ENCODE measurements around the gene PNLIPRP2. TPM values are rescaled to one million over a fixed set of nuclear protein-coding genes. Genes with fewer than 3 reads are reported as not detected.

Gene PNLIPRP2
- total and polyA plus RNA-seq, 2 experiments from 2014 or later, result not detected

GRCh38 chr10:116610443-116611152 is 10.2 kb upstream of the PNLIPRP2 start:
- 87 to 90% methylated on average over 13 of the region's 13 CpGs for WGBS, 2 experiments (ENCODE audit: low coverage in 1 of 2, low lambda C conversion rate in 2 of 2, missing lambda C conversion rate in 2 of 2)
- in situ Hi-C loops (cut with MboI), result no loop called here
- H4K20me1 ChIP-seq (ENCODE audit: insufficient read depth), result no peaks in the 10 kb centered on the region
- H3K4me3 ChIP-seq, result no peak overlapping the region
- TF ChIP-seq EZH2phosphoT487 (IDR thresholded peaks at IDR 0.05; ENCODE audit: insufficient read depth, low read depth) (no peak), EZH2 (IDR thresholded peaks at IDR 0.05; ENCODE audit: insufficient read depth, poor library complexity, severe bottlenecking) (no peak)
- no peaks in the 10 kb centered on the region for H3K36me3 ChIP-seq (ENCODE audit: low read depth)
- no peaks in the 10 kb centered on the region for H3K4me1 ChIP-seq (ENCODE audit: insufficient read depth)
- H3K79me2 ChIP-seq (ENCODE audit: insufficient read depth), result no peaks in the 10 kb centered on the region
- no peak overlapping the region for H2AFZ ChIP-seq
- no peak overlapping the region for H3K4me2 ChIP-seq (ENCODE audit: unreplicated experiment)
- no peaks in the 10 kb centered on the region for H3K9me2 ChIP-seq (ENCODE audit: insufficient read depth)
- no peak for DNase-seq
- no peak overlapping the region for H3K27ac ChIP-seq
- peaks cover 6% of the 10 kb centered on the region for H3K27me3 ChIP-seq (replicated peaks; ENCODE audit: insufficient read depth)
- no peaks in the 10 kb centered on the region for H3F3A ChIP-seq (ENCODE audit: insufficient read depth)
- no peak overlapping the region for H3K9ac ChIP-seq
- H3K9me3 ChIP-seq (ENCODE audit: low read depth), result no peaks in the 10 kb centered on the region

GRCh38 chr10:116611153-116611545 is 9.6 kb upstream of the PNLIPRP2 start:
- H3K27ac ChIP-seq, result no peak overlapping the region
- H2AFZ ChIP-seq, result no peak overlapping the region
- no peaks in the 10 kb centered on the region for H3K4me1 ChIP-seq (ENCODE audit: insufficient read depth)
- no peaks in the 10 kb centered on the region for H3K36me3 ChIP-seq (ENCODE audit: low read depth)
- H3K9me2 ChIP-seq (ENCODE audit: insufficient read depth), result no peaks in the 10 kb centered on the region
- in situ Hi-C loops (cut with MboI), result no loop called here
- no peak overlapping the region for H3K9ac ChIP-seq
- TF ChIP-seq EZH2phosphoT487 (IDR thresholded peaks at IDR 0.05; ENCODE audit: insufficient read depth, low read depth) (no peak), EZH2 (IDR thresholded peaks at IDR 0.05; ENCODE audit: insufficient read depth, poor library complexity, severe bottlenecking) (no peak)
- peaks cover 9% of the 10 kb centered on the region for H3K27me3 ChIP-seq (replicated peaks; ENCODE audit: insufficient read depth)
- H3F3A ChIP-seq (ENCODE audit: insufficient read depth), result no peaks in the 10 kb centered on the region
- WGBS, 2 experiments (ENCODE audit: low coverage in 1 of 2, low lambda C conversion rate in 2 of 2, missing lambda C conversion rate in 2 of 2), result 44 to 60% methylated on average over 3 of the region's 3 CpGs
- no peak for DNase-seq
- no peak overlapping the region for H3K4me3 ChIP-seq
- no peak overlapping the region for H3K4me2 ChIP-seq (ENCODE audit: unreplicated experiment)
- H3K9me3 ChIP-seq (ENCODE audit: low read depth), result no peaks in the 10 kb centered on the region
- no peaks in the 10 kb centered on the region for H3K79me2 ChIP-seq (ENCODE audit: insufficient read depth)
- H4K20me1 ChIP-seq (ENCODE audit: insufficient read depth), result no peaks in the 10 kb centered on the region

- Histone ChIP-seq H3K9ac (no peak overlapping the region), H4K20me1 (ENCODE audit: insufficient read depth) (no peaks in the 10 kb centered on the region), H3K27ac (no peak overlapping the region), H3K79me2 (ENCODE audit: insufficient read depth) (no peaks in the 10 kb centered on the region), H3K9me2 (ENCODE audit: insufficient read depth) (no peaks in the 10 kb centered on the region), H2AFZ (no peak overlapping the region), H3K36me3 (ENCODE audit: low read depth) (no peaks in the 10 kb centered on the region), H3K4me3 (no peak overlapping the region), H3K4me2 (ENCODE audit: unreplicated experiment) (no peak overlapping the region), H3K27me3 (replicated peaks; ENCODE audit: insufficient read depth) (peaks cover 8% of the 10 kb centered on the region; the same call in 1 of the 2 replicates), H3K9me3 (ENCODE audit: low read depth) (no peaks in the 10 kb centered on the region), H3F3A (ENCODE audit: insufficient read depth) (no peaks in the 10 kb centered on the region), H3K4me1 (ENCODE audit: insufficient read depth) (no peaks in the 10 kb centered on the region)
- 29 to 33% methylated on average over 8 of the region's 8 CpGs for WGBS, 2 experiments (ENCODE audit: low coverage in 1 of 2, low lambda C conversion rate in 2 of 2, missing lambda C conversion rate in 2 of 2)
- in situ Hi-C loops (cut with MboI), result no loop called here
- no peak for DNase-seq
- TF ChIP-seq EZH2phosphoT487 (IDR thresholded peaks at IDR 0.05; ENCODE audit: insufficient read depth, low read depth) (no peak), EZH2 (IDR thresholded peaks at IDR 0.05; ENCODE audit: insufficient read depth, poor library complexity, severe bottlenecking) (no peak)
Measured at GRCh38 chr10:116612107-116612769, 8.5 kb upstream of the PNLIPRP2 start.

GRCh38 chr10:116613471-116613870 is 7.3 kb upstream of the PNLIPRP2 start:
- H3K27ac ChIP-seq, result no peak overlapping the region
- in situ Hi-C loops (cut with MboI), result no loop called here
- no peaks in the 10 kb centered on the region for H3K9me3 ChIP-seq (ENCODE audit: low read depth)
- no peak overlapping the region for H3K4me3 ChIP-seq
- H3K79me2 ChIP-seq (ENCODE audit: insufficient read depth), result no peaks in the 10 kb centered on the region
- H3K4me1 ChIP-seq (ENCODE audit: insufficient read depth), result no peaks in the 10 kb centered on the region
- DNase-seq, result no peak
- H3K4me2 ChIP-seq (ENCODE audit: unreplicated experiment), result no peak overlapping the region
- H4K20me1 ChIP-seq (ENCODE audit: insufficient read depth), result no peaks in the 10 kb centered on the region
- WGBS, 2 experiments (ENCODE audit: low coverage in 1 of 2, low lambda C conversion rate in 2 of 2, missing lambda C conversion rate in 2 of 2), result 4 to 7% methylated on average over 2 of the region's 2 CpGs
- TF ChIP-seq EZH2 (IDR thresholded peaks at IDR 0.05; ENCODE audit: insufficient read depth, poor library complexity, severe bottlenecking) (no peak), EZH2phosphoT487 (IDR thresholded peaks at IDR 0.05; ENCODE audit: insufficient read depth, low read depth) (no peak)
- H3K36me3 ChIP-seq (ENCODE audit: low read depth), result no peaks in the 10 kb centered on the region
- peaks cover 5% of the 10 kb centered on the region; the same call in 1 of the 2 replicates for H3K27me3 ChIP-seq (replicated peaks; ENCODE audit: insufficient read depth)
- no peaks in the 10 kb centered on the region for H3F3A ChIP-seq (ENCODE audit: insufficient read depth)
- H3K9ac ChIP-seq, result no peak overlapping the region
- no peak overlapping the region for H2AFZ ChIP-seq
- no peaks in the 10 kb centered on the region for H3K9me2 ChIP-seq (ENCODE audit: insufficient read depth)

All from GM23248 (cell line).